Kidney epithelial cell (primary cell): Measurements from ENCODE around the gene KIAA1614. TPM values are rescaled to one million over a fixed set of nuclear protein-coding genes. Genes with fewer than 3 reads are reported as not detected.
"Not testable (repeated sequence)": the region's sequence is repeated elsewhere in the genome, so short reads cannot be mapped to it uniquely, and the experiment has no call there.

Experiments
- DNase-seq: peaks from one replicate; pipeline ENCODE4 v3.0.0-alpha.2; 2010; ENCODE audit warnings: low read depth
- H3K27me3 ChIP-seq: 2 replicates; pipeline ENCODE4 v1.6.0; 2011; ENCODE audit warnings: low read length; ENCODE audit not compliant: control insufficient read depth, insufficient read depth
- H3K36me3 ChIP-seq: 2 replicates; pipeline ENCODE4 v1.5.1; 2011; ENCODE audit warnings: low read length; ENCODE audit not compliant: control insufficient read depth, insufficient read depth
- H3K4me3 ChIP-seq: 2 replicates; pipeline ENCODE4 v1.5.1; 2011; ENCODE audit warnings: low read depth, mild to moderate bottlenecking, control low read depth, low read length
- CTCF ChIP-seq: IDR thresholded peaks from 2 replicates; pipeline ENCODE4 v1.5.1; 2011; ENCODE audit warnings: mild to moderate bottlenecking, moderate library complexity, low read length, control low read depth, inconsistent platforms; ENCODE audit not compliant: insufficient read depth, poor library complexity, severe bottlenecking
- total RNA-seq: library from RNA; depleted of rRNA; stranded (reverse); fragments of >200 nt; gene quantifications from 2 replicates; pipeline ENCODE4 v1.2.3, GENCODE V29; 2015

KIAA1614 gene
- total RNA-seq, 1 donor from 2014 or later: 10.2 TPM

- no peak for TF ChIP-seq CTCF
- DNase-seq: no peak
- peaks cover 3% of the 10 kb centered on the region for H3K36me3 ChIP-seq
- no peaks in the 10 kb centered on the region for H3K27me3 ChIP-seq
- peak overlapping the region; percentile 45 for H3K4me3 ChIP-seq
These were observed 41.5 kb downstream of the KIAA1614 start for GRCh38 chr1:180954005-180954800.

GRCh38 chr1:180954801-180955165, 42.1 kb downstream of the KIAA1614 start:
- H3K4me3 ChIP-seq: no peak overlapping the region
- H3K27me3 ChIP-seq: no peaks in the 10 kb centered on the region
- DNase-seq: no peak
- TF ChIP-seq CTCF: no peak
- H3K36me3 ChIP-seq: peaks cover 3% of the 10 kb centered on the region

GRCh38 chr1:180956028-180956640, 43.4 kb downstream of the KIAA1614 start:
- no peak for TF ChIP-seq CTCF
- no peak for DNase-seq
- no peaks in the 10 kb centered on the region for H3K36me3 ChIP-seq
- H3K4me3 ChIP-seq: no peak overlapping the region
- H3K27me3 ChIP-seq: no peaks in the 10 kb centered on the region

- not testable (repeated sequence) for DNase-seq, H3K27me3 ChIP-seq, H3K36me3 ChIP-seq
These were observed 46.9 kb downstream of the KIAA1614 start for GRCh38 chr1:180959620-180960019.

GRCh38 chr1:180961622-180962021, 48.9 kb downstream of the KIAA1614 start:
- no peak for DNase-seq
- Histone ChIP-seq H3K36me3 (no peaks in the 10 kb centered on the region), H3K27me3 (no peaks in the 10 kb centered on the region), H3K4me3 (no peak overlapping the region)
- no peak for TF ChIP-seq CTCF

More at GRCh38 chr1:180959620-180960019, 46.9 kb downstream of the KIAA1614 start:
- not testable (repeated sequence) for H3K4me3 ChIP-seq

- no peak for TF ChIP-seq CTCF
- Histone ChIP-seq H3K4me3 (no peak overlapping the region), H3K27me3 (no peaks in the 10 kb centered on the region), H3K36me3 (no peaks in the 10 kb centered on the region)
- DNase-seq: no peak
These were observed 49.5 kb downstream of the KIAA1614 start for GRCh38 chr1:180962178-180962577.
